ENCODE results near the gene KLF5. TPM values are rescaled to one million over a fixed set of nuclear protein-coding genes. Genes with fewer than 3 reads are reported as not detected.
A peak's percentile ranks its signal among the peaks of the same experiment; 100 is the strongest.
"Not testable (repeated sequence)": the region's sequence is repeated elsewhere in the genome, so short reads cannot be mapped to it uniquely, and the experiment has no call there.

Gene KLF5
- total RNA-seq, result 6.8 and 7.4 TPM in 2 replicates

- DNase-seq (ENCODE audit: low read depth), result no peak
Observed at GRCh38 chr13:73058736-73059459, at the start of gene KLF5. Gene KLF5 (plus strand): TSS chr13:73059005. CDS start chr13:73059328, 323 bp downstream.

GRCh38 chr13:73011751-73012150, 47.1 kb upstream of the KLF5 start:
- DNase-seq (ENCODE audit: low read depth), result no peak

- no peak for DNase-seq (ENCODE audit: low read depth)
Observed at GRCh38 chr13:73015805-73016204, 43.0 kb upstream of the KLF5 start.

GRCh38 chr13:73018336-73018735, 40.5 kb upstream of the KLF5 start:
- DNase-seq (ENCODE audit: low read depth), result peak; percentile 42

GRCh38 chr13:73025217-73026012, 33.4 kb upstream of the KLF5 start:
- peak; percentile 82 for DNase-seq (ENCODE audit: low read depth)

DNA sequence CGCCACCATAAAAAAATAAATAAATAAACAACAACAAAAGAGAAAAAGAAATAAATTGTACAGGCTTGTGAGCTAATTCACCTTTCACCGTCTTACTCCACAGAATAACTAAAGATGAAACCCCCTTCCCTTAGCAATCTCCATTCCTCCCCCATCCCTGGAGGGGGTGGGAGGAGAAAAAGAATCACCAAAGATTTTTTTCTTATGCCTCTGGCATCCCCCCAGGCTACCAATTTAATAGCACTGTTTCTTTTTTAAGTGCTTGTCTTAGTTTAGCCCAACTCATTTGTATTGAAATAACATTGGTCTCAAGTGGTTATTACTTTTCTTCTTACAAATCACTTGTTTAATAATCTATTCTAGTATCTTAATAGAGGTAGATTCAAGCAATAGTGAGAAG, 23.9 kb upstream of the KLF5 start:
- DNase-seq (ENCODE audit: low read depth), result no peak

GRCh38 chr13:73035660-73036059, 23.1 kb upstream of the KLF5 start:
- no peak for DNase-seq (ENCODE audit: low read depth)

GRCh38 chr13:73036566-73036965, 22.2 kb upstream of the KLF5 start:
- no peak for DNase-seq (ENCODE audit: low read depth)

DNA sequence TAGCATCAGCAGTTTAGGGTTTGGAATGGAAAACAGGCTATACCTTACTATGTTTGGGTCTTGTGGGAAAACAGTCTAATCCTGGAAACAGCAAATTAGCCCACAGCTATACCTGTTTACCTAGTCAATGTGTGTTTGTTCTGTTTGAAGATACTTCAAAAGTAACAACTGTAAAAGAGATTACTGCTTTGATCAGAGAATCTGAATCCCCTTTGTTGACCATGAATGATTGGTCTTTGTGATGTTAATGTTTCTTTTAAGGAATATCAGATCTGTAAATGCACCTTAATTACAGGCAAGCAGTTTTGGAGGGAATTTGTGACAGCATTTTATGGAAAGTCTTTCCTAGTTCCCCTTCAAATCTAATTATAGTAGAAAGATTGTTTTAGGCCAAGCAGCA, 20.7 kb upstream of the KLF5 start:
- DNase-seq (ENCODE audit: low read depth), result no peak

DNA sequence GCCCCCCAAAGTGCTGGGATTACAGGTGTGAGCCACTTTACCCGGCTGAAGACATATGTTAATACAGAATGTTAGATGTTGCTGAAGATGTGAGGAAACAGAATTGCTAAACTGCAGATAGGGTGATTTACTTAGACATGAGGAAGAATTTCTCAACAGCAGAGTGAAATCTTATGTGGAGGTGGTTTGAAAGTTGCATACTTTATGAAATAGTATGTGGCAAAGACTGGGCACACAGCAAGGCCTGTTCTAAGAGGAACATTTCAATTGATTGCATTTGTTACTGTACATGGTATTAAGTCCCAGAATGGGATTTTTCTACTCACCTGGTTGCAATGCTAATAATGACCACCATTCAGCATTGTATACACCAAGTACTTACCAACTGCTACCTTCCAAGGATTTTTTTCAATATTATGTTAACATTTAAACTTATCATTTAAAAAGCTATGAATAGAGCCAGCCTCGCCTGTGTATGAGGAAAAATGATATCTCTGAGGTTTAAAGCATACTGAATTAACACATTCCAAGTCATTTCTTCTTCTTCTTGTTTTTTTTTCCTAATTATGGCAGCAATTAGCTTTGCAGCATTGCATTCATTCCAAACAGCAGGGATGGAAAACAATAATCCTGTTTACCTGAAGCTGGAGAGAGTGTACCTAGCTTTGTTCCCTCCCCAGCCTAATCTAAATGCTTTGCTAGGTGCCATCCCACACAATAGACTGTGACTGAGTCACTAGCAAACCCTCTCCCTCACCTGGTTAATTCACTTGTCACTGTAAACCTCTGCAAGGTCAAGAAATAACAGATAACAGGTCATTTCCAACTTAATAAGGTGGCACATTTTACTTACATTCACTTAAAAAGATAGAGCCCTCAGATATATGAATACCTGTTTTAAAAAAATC, 19.4 kb upstream of the KLF5 start:
- DNase-seq (ENCODE audit: low read depth), result no peak

DNA sequence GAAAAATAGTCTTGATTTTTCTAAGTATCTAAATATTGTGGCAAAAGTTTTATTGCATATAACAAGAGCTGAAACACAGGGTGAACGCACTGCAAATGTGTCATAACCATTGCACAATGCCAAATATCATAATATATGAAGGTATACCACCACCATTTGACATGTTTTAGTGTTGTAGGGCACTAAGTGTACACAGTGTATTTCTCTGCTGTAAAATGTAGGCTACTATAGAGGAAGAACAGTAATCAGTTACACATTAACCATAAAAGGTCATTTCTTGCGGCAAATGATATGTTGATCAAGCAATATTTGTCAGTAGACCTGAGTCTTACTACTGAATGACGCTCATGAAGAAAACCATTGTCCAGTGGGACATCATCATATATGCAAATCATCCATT, 18.3 kb upstream of the KLF5 start:
- DNase-seq (ENCODE audit: low read depth), result no peak

DNA sequence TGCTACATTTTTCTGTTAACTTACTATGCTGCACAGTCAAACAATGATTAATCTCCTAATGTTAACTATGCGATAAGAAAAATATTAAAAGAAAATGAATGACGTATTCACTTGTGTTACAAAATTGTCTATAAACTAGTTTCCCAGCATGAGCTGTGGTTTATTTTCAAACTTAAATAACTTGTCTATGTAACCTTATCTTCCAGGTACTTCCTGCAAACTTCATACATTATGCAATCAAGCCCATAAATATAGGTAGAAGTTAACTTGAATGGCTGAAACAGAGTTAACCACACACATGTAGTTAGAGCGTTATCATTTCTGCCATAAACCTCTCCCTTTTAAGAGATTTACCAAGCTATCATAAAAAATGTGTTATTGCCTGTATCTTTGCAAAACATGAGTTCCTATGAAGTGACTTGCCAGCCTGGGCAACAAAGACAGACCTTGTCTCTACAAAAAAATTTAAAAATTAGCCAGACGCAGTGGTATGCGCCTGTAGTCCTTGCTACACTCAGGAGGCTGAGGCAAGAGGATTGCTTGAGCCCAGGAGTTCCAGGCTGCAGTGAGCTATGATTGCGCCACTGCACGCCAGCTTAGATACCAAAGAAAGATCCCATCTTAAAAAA, 17.7 kb upstream of the KLF5 start:
- no peak for DNase-seq (ENCODE audit: low read depth)

- no peak for DNase-seq (ENCODE audit: low read depth)
Observed at GRCh38 chr13:73045031-73045430, 13.8 kb upstream of the KLF5 start.

DNA sequence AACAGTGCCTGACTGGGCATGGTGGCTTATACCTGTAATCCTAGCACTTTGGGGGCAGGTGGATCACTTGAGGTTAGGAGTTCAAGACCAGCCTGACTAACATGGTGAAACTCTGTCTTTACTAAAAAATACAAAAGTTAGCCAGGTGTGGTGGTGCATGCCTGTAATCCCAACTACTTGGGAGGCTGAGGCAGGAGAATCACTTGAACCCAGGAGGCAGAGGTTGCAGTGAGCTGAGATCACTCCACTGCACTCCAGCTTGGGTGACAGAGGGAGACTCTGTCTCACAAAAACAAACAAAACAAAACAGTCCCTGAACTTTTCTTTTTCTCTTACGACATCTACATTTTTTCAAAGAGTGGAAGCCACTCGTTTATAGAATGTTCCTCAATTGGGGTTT, 10.2 kb upstream of the KLF5 start:
- not testable (repeated sequence) for DNase-seq (ENCODE audit: low read depth)

DNA sequence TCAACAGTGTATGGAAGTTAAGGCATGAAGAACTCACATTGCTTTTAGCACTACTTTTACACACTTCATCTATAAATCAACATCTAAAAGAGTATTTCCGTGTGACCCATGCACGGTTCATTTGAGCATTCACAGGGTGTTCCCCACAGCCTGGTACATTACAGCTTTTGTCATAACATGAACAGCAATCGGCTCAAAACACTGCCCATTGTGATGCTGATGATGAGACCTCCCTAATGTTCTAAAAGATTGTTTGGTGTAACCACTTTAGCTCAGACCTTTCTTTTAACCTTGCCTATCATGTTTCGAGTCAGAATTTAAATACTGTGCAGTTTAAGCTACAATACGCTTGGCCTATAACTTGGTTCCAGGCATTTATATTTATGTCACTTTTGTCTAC, 4.1 kb upstream of the KLF5 start:
- no peak for DNase-seq (ENCODE audit: low read depth)

DNA sequence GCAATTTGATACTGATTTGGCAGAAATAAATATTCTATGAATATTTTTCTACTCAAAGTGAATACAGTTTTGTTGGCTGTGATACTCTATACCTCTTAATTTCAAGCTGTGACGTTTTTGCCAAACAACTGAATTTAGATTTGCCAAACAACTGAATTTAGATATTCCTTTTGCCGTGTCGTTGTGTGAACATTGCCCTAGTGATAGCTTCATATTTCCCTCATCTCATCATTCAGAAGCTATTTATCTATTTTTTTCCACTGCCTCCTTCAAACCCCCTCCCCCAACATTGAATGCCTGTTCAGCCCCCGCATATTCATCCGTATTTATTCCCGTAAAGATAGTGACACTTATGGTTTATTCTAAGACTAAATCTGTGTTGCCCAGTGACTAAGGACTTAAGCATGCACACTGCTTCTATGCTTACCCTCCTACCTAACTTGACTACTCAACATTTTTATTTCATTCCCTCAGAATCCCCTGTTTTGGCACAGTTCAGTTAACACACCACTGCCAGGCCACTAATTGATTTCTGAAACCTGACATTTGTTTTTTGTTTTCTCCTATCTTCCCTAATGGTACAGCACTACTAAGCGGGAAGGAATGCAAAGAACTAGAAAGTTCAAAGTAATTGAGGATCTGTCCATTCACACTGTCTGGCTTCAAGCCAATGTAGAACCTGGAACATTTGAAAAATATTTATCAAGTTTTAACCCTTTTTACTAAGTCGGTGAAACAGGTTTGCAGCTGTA, 2.8 kb upstream of the KLF5 start:
- peak; percentile 99 for DNase-seq (ENCODE audit: low read depth)

DNA sequence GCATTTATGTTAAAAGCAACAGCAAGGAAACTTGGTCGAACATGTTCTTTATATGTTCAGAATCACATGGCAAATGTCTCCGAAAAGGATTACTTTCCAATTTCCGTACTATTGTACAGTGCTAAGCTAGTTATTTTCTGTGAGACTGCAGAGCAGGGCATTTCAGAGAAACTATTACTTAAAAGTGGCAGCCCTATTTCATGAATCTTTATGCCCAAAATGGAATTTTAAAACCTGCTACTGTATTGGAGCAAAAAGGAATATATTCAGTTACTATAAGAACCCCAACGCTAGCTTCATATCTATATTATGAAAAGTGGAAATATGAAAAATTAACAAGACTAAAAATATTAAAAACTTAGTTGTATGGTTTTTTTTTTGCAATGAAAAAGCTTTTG, 2.2 kb upstream of the KLF5 start:
- no peak for DNase-seq (ENCODE audit: low read depth)

DNA sequence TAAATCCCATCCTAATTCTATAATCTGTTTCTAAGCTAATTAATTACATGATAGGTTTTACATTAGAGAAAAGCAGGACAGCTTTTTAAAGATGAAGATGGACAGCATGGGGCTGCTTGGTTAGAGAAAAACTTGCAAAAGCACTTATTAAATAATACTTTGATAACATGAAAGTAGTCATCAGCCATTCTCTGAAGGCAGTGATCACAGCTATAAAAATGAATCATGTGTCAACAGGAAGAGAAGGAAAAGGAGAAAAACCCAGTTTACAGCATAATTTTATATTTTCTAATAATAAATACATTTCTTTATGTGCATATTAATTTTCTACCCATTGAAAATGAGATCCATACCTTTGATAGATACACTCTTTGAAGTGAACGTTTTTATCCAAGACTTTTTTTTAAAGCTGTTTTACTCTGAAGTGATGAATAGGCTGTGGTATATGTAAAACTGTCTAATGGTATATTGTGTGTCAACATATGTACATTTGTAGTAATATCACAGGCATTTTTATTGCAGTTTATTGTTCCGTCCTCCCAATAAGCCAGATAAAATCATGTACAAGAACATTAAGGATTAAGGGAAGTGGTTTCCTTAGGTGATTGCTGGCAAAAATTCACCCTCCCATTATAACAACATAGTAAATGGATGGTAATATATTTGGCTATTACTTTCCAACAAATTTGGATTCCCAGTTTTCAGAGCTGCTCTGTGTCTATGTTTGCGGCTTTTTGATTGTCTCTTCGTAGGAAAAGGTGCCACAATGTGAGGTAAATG, 1.3 kb upstream of the KLF5 start:
- no peak for DNase-seq (ENCODE audit: low read depth)

- no peak for DNase-seq (ENCODE audit: low read depth)
Observed at GRCh38 chr13:73058064-73058313, 816 bp upstream of the KLF5 start.

- DNase-seq (ENCODE audit: low read depth), result peak; percentile 88
Observed at GRCh38 chr13:73058432-73058735, 421 bp upstream of the KLF5 start.

Measured in renal cortical epithelial cell (primary cell).